Stimulated activated naive B cell treated with anti-CD40 and anti-IgM and Interleukin-4, amounts not matched to agents 10 μg/mL and 1 μg/mL and 100 μg/mL, for 72 hours (primary cell): ENCODE data around the gene UBE2O.

ENCODE experiments used
- ATAC-seq, 2 donors: fragments of 150-1000 bp; cut with Tn5 transposase; replicated peaks; 2 replicates each; pipeline ENCODE4 v1.10.0; 2021; ENCODE audit warnings: moderate library complexity in 1 of 2
- DNase-seq: peaks from one replicate; pipeline ENCODE4 v3.0.0; 2021
- H3K27ac Mint-ChIP-seq: one replicate; pipeline ENCODE4 v1.8.0; 2022; ENCODE audit warnings: mild to moderate bottlenecking, mixed read lengths
- H3K27me3 Mint-ChIP-seq, 2 donors: one replicate each; pipeline ENCODE4 v1.8.0; 2022; ENCODE audit warnings: mixed read lengths in 2 of 2
- H3K36me3 Mint-ChIP-seq, 2 donors: one replicate each; pipeline ENCODE4 v1.8.0; 2022; ENCODE audit warnings: mixed read lengths in 2 of 2, mild to moderate bottlenecking in 1 of 2
- H3K4me1 Mint-ChIP-seq, 2 donors: one replicate each; pipeline ENCODE4 v1.8.0; 2022; ENCODE audit warnings: mixed read lengths in 2 of 2, mild to moderate bottlenecking in 1 of 2
- H3K4me3 Mint-ChIP-seq, 2 donors: one replicate each; pipeline ENCODE4 v1.8.0; 2022; ENCODE audit warnings: mild to moderate bottlenecking in 2 of 2, mixed read lengths in 2 of 2, moderate library complexity in 1 of 2
- H3K9me3 Mint-ChIP-seq, 2 donors: one replicate each; pipeline ENCODE4 v1.8.0; 2022; ENCODE audit warnings: mixed read lengths in 2 of 2, mild to moderate bottlenecking in 1 of 2

The UBE2O gene

DNA sequence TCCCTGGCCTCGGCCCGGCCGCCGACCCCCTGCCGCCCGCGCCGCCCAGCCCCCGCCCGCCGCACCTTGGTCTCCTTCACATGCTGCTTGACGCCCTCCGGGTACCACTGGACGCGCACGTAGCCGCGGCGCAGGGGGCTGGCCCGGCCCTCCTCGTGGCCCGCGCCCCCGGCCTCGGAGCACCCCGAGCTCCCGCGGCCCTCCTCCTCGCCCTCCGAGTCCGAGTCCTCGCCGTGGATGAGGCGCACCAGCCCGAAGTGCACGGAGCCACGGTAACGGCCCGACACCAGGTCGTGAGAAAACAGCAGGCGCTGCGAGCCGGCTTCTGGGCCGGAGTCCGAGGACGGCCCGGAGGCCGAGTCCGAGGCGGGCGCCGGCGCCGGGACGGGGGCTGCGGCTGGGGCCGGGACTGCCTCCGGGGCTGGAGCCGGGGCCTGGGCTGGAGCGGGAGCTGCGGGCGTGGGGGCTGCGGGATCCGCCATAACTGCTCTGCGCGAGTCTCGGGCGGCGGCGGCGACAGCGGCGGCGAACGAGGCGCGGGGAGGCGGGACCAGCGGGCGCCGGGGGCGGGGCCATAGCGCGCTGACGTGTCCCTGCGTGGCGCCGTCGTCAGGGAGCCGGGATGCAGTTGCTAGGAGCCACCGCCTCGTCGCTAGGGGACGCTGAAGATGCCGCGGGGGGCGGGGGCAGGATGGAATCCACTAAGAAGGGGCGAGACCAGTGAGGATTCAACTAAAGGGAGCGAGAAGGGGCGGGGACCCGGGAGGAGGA is at the start of gene UBE2O:
Gene UBE2O (minus strand): TSS at position 493 of the 771 bp plus-strand sequence. CDS start 11 bp downstream, at position 482.
- H3K27ac Mint-ChIP-seq, result peak within 1 kb of the TSS; percentile 81
- peak within 1 kb of the TSS; percentile 90 to 91 for H3K4me3 Mint-ChIP-seq

DNA sequence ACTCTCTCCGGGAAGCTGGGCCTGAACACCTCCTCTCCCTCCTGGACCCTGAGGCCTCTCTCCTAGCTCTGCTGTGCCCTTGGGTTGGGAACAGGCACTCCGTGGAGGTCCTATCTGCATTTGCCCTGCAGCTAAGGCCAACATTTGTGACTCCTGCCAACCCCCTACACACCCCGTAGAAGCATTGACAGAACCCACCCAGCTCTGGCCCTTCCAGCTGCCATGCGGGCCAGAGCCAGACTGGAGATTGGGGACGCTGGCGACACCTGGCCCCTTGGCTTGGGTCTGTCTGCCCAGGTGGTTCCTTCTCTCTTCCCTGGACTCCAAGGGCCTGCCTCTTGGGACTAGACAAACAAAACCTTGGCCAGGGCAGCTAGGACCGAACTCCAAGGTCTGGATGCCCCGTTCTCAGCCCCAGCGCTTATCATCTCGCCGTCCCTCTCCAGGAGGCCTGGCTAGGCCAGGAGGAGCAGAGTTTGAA is 48.9 kb upstream of the UBE2O start:
- peaks cover 13 to 14% of the 10 kb centered on the region in 2 donors for H3K36me3 Mint-ChIP-seq
- H3K9me3 Mint-ChIP-seq, result no peaks in the 10 kb centered on the region
- DNase-seq (no peak), ATAC-seq (no peak)
- H3K27ac Mint-ChIP-seq, result peak overlapping the region; percentile 97
- no peaks in the 10 kb centered on the region for H3K27me3 Mint-ChIP-seq
- H3K4me1 Mint-ChIP-seq, result peaks cover 54 to 72% of the 10 kb centered on the region in 2 donors
- peak overlapping the region; percentile 83 to 97 for H3K4me3 Mint-ChIP-seq

More for the DNA sequence above, at the start of gene UBE2O:
- peak; percentile 95 to 98 for ATAC-seq
- H3K27me3 Mint-ChIP-seq, result no peaks in the 10 kb centered on the region
- H3K36me3 Mint-ChIP-seq, result peaks cover 0 to 3% of the 10 kb centered on the region in 2 donors
- H3K9me3 Mint-ChIP-seq, result peaks cover 0 to 1% of the 10 kb centered on the region in 2 donors
- H3K4me1 Mint-ChIP-seq, result peaks cover 30 to 46% of the 10 kb centered on the region in 2 donors
- DNase-seq, result peak; percentile 89

DNA sequence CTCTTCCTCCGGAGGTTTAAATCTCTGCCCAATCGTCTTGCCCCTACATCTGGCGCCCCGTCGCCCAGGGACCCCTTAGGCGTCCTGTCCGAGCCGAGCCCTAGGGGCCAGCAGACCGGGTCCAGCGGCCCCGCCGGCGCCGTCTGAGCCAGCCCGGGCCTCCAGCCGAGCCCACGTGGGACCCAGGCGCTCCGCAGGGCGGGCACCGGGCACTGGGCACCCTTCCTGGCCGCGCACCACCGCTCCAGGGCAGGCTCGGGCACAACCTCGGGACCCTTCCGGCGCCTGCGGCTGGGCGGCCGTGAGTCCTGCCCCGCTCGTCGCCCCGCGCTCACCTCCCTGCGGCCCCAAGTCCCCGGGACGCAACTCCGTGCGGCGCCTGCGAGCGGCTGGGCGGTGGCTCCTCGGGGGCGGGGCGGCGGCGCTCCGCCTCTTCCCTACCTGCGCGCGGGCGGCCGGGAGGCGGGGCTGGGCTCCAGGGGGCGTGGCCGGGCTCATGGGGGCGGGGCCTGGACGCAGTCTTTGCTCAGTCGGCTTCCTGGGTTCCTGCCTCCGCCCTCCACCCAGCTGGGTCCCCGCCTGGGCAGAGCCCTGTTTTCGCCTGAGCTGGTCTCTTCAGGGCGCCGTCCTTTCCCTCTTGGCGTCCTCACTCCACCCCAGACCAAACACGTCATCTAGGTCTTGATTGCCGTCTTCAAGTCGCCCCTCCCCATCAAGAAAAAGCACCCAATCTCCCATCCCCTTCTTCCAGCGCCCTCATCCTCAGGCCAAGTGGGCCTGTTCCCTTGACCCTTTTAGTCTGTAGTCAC is 48.3 kb upstream of the UBE2O start, which contains the start of gene RHBDF2:
Gene RHBDF2 (minus strand): TSS at position 406 of the 809 bp plus-strand sequence. CDS start 19,899 bp downstream, outside the sequence.
- Mint-ChIP-seq H3K36me3 (peaks cover 14 to 17% of the 10 kb centered on the region in 2 donors), H3K27me3 (no peaks in the 10 kb centered on the region), H3K9me3 (no peaks in the 10 kb centered on the region), H3K4me3 (peak within 1 kb of the TSS; percentile 83 to 97), H3K27ac (peak within 1 kb of the TSS; percentile 97), H3K4me1 (peaks cover 57 to 72% of the 10 kb centered on the region in 2 donors)
- DNase-seq (peak; percentile 93), ATAC-seq (peak; percentile 79 to 87)

DNA sequence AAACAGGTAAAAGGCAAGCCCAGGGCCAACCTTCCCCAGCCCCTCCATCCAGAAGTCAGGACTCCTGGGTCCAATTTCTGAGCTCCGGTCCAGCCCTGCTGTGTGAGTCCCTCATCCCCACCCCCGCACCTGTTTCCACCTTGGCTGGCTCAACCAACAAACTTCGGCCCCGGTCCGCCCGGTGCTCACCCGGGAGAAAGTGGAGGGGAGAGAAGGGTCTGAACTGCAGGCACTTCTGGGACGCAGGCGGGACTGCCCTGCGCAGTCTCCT is 47.7 kb upstream of the UBE2O start:
- H3K27ac Mint-ChIP-seq, result peak overlapping the region; percentile 81
- no peak for DNase-seq
- peaks cover 14 to 19% of the 10 kb centered on the region in 2 donors for H3K36me3 Mint-ChIP-seq
- no peaks in the 10 kb centered on the region for H3K9me3 Mint-ChIP-seq
- peak; percentile 23 to 33 for ATAC-seq
- H3K27me3 Mint-ChIP-seq, result no peaks in the 10 kb centered on the region
- H3K4me3 Mint-ChIP-seq, result peak overlapping the region; percentile 83 to 97
- peaks cover 59 to 72% of the 10 kb centered on the region in 2 donors for H3K4me1 Mint-ChIP-seq

DNA sequence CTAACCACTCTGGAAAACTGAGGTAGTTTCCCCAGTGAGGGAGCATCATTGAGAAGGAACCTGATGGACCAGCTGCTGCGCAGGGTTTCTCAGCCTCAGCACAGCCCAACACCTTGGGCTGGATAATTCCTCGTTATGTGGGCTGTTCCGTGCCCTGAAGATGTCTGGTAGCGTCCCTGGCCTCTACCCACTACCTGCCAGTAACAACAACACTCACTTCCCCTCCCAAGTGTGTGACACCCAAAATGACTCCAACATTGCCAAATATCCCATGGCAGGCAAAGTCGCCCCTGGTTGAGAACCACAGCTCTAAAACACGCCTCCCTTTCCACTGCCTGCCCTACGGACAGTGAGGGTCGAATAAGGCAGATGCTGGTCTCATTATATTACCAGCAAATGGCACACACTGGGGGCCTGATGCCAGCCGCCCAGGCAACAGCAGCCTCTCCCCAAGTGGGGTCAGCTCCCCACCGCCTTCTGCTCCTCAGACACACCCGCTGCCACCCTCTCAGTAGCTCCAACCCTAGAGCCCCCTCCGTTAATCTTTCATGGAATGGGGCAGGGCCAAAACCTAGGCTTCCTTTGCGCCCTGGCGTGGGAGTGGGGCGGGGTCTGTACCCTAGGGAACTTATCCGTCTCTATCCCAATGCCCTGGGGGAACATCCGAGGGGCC is 47.3 kb upstream of the UBE2O start:
- ATAC-seq (no peak), DNase-seq (no peak)
- Mint-ChIP-seq H3K4me1 (peaks cover 63 to 76% of the 10 kb centered on the region in 2 donors), H3K36me3 (peaks cover 14 to 19% of the 10 kb centered on the region in 2 donors), H3K9me3 (no peaks in the 10 kb centered on the region), H3K4me3 (peak overlapping the region; percentile 83 to 97), H3K27ac (peak overlapping the region; percentile 81), H3K27me3 (no peaks in the 10 kb centered on the region)

DNA sequence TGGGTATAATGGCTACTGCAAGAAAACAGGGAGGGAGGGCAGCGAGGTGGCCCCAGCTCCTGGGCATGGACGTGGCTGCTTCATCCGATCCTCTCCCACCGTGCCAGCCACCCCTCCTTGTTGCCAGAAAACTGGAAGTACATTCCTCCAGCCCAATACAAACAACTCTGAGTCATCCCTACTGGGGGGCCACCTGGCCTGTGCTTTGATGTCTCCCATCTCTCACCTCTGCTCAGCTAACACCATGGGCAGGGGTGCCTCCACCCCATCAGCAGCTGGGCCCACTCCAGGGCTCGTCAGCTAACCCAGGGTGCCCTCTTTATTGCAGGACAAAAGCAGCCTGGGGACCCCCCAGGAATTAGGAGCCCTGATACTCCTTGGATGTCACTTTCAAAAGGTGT is 46.3 kb upstream of the UBE2O start:
- Mint-ChIP-seq H3K27ac (peak overlapping the region; percentile 95), H3K4me1 (peaks cover 69 to 84% of the 10 kb centered on the region in 2 donors), H3K9me3 (no peaks in the 10 kb centered on the region), H3K36me3 (peaks cover 14 to 19% of the 10 kb centered on the region in 2 donors), H3K4me3 (peak overlapping the region; percentile 83 to 97), H3K27me3 (no peaks in the 10 kb centered on the region)
- DNase-seq (no peak), ATAC-seq (no peak)

DNA sequence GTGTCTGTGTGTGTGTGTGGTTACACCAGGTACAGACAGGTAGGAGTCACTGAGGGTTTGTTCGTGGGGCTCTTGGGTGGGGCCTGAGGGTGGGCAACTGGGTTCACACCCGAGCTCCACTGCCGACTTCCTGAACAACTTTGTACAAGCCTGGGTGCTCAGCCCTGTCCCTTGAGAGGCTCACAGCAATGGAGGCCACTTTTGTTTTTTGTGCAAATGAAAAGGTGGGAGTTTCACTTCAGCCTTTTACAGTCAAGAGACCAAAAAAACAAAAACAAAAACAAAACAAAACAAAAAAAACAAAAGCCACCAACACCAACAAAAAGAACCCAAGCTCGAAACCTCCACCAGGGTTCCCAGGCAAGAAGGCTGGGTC is 45.9 kb upstream of the UBE2O start:
- DNase-seq (no peak), ATAC-seq (no peak)
- H3K4me1 Mint-ChIP-seq, result peaks cover 69 to 82% of the 10 kb centered on the region in 2 donors
- H3K4me3 Mint-ChIP-seq, result peak overlapping the region; percentile 83 to 97
- H3K27me3 Mint-ChIP-seq, result no peaks in the 10 kb centered on the region
- no peaks in the 10 kb centered on the region for H3K9me3 Mint-ChIP-seq
- peak overlapping the region; percentile 95 for H3K27ac Mint-ChIP-seq
- H3K36me3 Mint-ChIP-seq, result peaks cover 14 to 19% of the 10 kb centered on the region in 2 donors

DNA sequence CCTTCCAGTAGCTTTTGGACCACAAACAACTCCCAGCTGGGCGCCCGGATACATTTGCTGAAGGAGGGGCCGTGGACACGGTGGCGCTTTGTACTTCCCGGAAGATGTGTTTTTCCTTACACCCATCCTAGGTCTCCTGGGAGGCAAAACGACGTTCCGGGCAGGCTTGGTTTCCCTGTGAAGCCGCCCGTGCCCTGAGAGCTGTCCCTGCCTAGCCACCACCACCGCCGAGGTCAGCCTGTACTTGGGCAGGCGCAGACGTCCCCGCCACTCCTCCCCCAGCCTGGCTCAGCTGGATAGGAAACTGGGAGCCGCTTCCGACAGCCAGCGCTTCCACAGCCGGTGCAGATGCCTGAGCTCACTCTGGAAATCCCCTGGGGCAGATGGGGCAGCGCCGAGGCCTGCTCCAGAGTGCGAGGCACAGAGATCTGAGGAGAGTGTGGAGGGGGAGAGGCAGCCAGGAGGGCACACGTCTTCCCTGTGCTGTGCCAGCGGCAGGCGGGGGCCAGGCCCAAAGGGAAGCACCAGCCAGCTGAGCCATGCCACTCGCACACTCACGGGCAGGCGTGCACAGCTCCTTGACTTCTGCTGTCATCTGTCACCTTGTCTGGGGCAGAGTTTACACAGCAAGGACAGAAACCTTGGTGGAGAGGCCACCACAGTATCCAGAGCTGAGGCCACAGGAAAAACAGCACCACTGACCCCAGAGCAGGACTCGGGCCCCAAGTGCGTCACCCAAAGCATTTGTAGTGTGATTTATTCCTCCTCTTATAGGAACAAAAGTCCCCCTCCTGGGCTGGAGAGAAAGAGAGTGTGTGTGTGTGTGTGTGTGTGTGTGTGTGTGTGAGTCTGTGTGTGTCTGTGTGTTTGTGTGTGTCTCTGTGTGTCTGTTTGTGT is 45.3 kb upstream of the UBE2O start:
- no peak for DNase-seq
- peak in 1 of 2 donors; percentile 17 for ATAC-seq
- Mint-ChIP-seq H3K27me3 (no peaks in the 10 kb centered on the region), H3K4me3 (peak overlapping the region; percentile 83 to 97), H3K9me3 (no peaks in the 10 kb centered on the region), H3K36me3 (peaks cover 15 to 19% of the 10 kb centered on the region in 2 donors), H3K4me1 (peaks cover 75 to 88% of the 10 kb centered on the region in 2 donors), H3K27ac (peak overlapping the region; percentile 95)

DNA sequence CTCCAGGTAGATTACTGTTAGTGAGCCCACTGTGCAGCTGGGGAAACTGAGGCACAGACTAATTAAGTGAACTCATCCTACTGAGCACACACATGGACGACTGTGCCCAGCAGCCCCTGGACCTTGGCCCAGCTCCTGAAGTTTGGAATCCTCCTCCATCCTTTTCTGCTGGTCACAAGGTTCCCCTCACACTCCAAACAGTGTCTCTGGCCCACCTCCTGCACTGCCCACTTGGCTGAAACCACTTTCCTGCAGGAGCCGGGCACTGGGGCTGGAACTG is 44.7 kb upstream of the UBE2O start:
- no peaks in the 10 kb centered on the region for H3K9me3 Mint-ChIP-seq
- H3K27ac Mint-ChIP-seq, result peak overlapping the region; percentile 95
- peaks cover 77 to 90% of the 10 kb centered on the region in 2 donors for H3K4me1 Mint-ChIP-seq
- H3K4me3 Mint-ChIP-seq, result peak overlapping the region; percentile 83 to 97
- no peak for ATAC-seq
- H3K27me3 Mint-ChIP-seq, result no peaks in the 10 kb centered on the region
- no peak for DNase-seq
- peaks cover 17 to 19% of the 10 kb centered on the region in 2 donors for H3K36me3 Mint-ChIP-seq

DNA sequence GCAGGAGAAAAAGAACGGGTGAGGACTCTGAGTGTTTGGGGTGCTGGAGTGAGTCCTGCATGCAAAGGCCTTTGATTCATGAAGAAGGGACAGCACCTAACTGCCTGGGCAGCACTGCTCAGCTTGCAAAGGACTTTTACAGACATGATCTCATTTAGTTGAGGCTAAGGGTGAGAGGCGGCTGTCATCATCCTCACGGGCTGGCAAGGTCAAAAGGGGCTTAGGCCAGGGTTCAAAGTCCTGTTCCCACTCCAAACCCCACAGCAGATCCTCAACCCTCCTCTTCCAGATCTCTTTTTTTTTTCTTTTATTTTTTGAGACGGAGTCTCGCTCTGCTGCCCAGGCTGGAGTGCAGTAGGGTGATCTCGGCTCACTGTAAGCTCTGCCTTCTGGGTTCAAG is 43.5 kb upstream of the UBE2O start:
- Mint-ChIP-seq H3K36me3 (peaks cover 17 to 19% of the 10 kb centered on the region in 2 donors), H3K27ac (peak overlapping the region; percentile 95), H3K9me3 (no peaks in the 10 kb centered on the region), H3K27me3 (no peaks in the 10 kb centered on the region), H3K4me3 (peak overlapping the region; percentile 48 to 83), H3K4me1 (peaks cover 77 to 90% of the 10 kb centered on the region in 2 donors)
- DNase-seq, result no peak
- peak; percentile 7 to 12 for ATAC-seq

DNA sequence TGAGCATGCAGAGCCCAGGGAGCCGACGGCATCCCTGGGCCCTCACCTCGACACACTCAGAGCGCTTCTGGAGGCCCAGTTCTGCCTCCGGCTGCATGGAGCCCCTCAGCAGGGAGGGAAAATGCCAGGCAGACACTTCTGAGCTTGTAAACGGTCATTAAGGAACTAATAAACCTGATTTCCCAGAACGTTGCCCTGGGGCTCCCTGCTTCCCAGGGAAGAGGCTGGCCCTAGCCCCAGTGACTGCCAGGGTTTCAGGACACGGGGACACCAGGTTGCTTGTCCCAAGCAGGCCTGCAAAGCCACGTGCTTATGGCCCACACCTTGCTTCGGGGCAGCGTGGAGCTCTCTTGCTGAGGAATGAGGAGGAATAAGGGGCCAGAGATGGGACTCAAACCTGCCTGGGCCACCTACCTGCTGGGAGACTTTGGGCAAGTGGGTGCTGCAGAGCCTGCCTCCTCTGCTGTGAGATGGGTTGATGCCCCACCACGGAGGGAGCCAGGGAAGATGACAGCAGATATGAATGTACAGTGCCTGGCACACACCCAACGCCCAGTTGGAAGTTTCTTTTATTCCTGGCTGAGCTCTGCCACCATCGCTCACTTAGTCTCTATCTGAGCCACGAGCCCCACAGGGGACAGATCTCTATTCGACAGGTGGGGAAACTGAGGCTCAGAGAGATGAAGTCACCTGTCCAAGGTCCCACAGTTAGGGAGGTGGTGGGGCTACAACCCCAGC is 42.9 kb upstream of the UBE2O start:
- DNase-seq, result no peak
- H3K9me3 Mint-ChIP-seq, result no peaks in the 10 kb centered on the region
- peak overlapping the region in 1 of 2 donors; percentile 48 for H3K4me3 Mint-ChIP-seq
- H3K36me3 Mint-ChIP-seq, result peaks cover 17 to 19% of the 10 kb centered on the region in 2 donors
- H3K27me3 Mint-ChIP-seq, result no peaks in the 10 kb centered on the region
- no peak for ATAC-seq
- peaks cover 81 to 94% of the 10 kb centered on the region in 2 donors for H3K4me1 Mint-ChIP-seq
- peak overlapping the region; percentile 95 for H3K27ac Mint-ChIP-seq

DNA sequence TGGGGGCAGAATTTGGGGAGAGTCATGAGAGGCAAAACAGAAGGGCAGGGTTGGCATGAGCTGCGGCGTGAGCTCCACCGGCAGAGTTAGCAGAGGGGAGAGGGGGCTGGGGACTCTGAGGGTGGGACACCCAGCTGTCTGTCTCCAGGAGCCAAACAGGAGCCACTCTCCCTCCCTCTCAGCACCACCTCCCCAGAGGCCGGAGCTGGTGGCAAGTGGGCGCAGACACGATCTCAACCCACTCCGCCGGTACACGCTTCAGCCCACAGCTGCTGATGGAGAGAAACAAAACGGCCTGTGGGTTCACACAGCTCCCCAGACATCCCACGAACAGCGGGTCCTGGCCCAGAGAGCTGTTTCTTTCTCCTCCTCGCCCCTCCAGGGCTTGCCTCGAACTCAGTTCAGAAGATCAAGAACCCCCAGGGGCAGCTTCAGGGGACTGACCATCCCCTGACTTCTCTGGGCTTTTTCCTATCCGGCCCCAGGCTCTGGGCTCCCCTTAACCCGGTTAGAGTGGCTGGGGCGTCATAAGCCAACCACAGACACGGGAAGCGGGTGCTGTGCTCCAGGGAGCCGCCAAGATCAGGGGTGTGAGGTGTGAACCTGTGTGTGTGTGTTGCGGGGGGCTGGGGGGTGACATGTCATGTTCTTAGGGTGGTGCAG is 40.7 kb upstream of the UBE2O start:
- Mint-ChIP-seq H3K4me3 (peak overlapping the region; percentile 83 to 84), H3K36me3 (peaks cover 14 to 18% of the 10 kb centered on the region in 2 donors), H3K27me3 (no peaks in the 10 kb centered on the region), H3K27ac (peak overlapping the region; percentile 97), H3K9me3 (no peaks in the 10 kb centered on the region), H3K4me1 (peaks cover 77 to 98% of the 10 kb centered on the region in 2 donors)
- DNase-seq (no peak), ATAC-seq (peak; percentile 2)
